NCI-H345 treated with DMSO at 0.1 percent for 48 hours (cell line): Measurements from ENCODE around the gene IFFO2.
"Not testable (repeated sequence)": the region's sequence is repeated elsewhere in the genome, so short reads cannot be mapped to it uniquely, and the experiment has no call there.

Experiments used
- DNase-seq: peaks from one replicate; lab custom pipeline; 2025; ENCODE audit not compliant: unreplicated experiment; lab: John Stamatoyannopoulos, UW

IFFO2 gene

DNA sequence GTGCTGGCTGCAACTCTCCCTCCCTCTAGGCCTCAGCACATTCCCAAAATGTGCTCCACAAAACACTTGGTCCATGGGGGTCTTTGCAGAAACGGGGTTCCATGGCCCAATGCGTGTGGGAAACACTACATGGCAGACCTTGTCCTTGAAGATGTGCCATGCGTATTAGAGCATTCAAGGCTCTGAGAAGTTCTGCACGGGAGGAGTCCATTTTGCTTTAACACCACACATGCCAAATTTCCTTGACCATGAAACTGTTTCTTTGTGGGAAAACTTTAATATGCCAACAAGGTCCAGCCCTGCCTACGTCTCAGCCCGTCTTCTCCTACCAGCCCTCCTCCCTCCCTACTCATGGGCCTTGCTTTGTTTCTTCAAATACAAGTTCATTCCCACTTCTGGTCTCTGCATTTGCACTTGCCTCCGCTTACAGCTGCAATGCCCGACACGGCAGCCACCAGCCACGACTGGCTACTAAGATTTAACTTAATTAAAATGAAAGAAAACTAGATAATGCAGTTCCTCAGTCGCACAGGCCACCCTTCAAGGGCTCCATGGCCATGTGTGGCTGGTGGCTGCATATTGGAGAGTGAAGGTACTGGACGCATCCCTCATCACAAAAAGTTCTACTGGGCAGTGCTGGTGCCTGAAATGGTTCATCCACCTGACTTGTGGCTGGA is 77.8 kb downstream of the IFFO2 start:
- no peak for DNase-seq

DNA sequence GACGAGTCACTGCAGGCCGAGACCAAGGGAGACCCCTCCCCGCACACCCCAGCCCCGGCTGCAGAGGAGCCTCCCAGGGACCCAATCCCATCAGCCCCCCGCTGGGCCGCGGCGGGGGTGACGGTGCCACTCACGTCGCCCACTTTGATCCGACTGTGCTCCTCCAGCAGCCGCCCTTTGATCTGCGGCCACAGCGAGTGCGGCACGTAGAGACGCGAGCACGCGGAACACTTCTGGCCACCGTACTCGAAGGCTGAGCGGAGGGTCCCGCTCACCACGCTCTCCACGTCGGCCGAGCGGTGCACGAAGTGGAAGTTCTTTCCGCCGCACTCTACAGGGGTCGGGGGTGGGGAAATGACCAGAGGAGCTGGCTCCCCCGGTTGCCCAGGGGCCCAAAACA is 79.2 kb downstream of the IFFO2 start:
- no peak for DNase-seq

DNA sequence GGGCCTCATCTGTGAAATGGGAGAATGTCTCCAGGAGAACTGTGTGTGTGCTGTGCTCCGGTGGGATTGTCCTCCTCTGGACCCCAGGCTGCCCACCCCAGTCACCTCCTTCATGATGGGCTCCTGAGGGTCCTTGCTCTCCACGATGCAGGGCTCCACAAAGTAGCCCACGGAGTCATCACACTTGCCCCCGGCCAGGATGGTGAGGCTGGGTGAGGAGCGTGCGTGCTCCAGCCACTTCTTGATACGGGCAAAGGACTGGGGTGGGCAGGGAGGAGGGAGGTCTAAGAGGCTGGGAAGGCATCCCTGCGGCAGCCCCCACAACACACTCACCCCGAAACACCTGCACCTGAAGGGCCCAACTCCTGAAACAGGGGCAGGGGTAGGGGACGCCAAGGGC is 80.3 kb downstream of the IFFO2 start:
- DNase-seq = no peak

DNA sequence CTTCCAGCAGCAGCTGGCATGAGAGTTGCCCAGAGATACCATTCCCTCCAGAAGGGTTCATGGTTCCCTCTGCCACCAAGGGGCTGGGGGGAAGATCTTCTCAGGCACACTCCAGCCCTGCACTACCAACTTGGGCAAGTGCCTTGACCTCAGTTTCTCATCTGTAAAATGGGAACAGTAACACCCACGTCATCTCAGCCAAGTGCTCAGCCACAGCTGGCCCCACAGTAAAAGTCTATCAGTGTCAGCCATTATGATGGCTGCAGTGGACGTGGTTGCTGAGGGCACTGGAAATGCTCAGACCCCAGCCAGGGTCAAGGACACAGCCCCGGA is 80.7 kb downstream of the IFFO2 start:
- no peak for DNase-seq

DNA sequence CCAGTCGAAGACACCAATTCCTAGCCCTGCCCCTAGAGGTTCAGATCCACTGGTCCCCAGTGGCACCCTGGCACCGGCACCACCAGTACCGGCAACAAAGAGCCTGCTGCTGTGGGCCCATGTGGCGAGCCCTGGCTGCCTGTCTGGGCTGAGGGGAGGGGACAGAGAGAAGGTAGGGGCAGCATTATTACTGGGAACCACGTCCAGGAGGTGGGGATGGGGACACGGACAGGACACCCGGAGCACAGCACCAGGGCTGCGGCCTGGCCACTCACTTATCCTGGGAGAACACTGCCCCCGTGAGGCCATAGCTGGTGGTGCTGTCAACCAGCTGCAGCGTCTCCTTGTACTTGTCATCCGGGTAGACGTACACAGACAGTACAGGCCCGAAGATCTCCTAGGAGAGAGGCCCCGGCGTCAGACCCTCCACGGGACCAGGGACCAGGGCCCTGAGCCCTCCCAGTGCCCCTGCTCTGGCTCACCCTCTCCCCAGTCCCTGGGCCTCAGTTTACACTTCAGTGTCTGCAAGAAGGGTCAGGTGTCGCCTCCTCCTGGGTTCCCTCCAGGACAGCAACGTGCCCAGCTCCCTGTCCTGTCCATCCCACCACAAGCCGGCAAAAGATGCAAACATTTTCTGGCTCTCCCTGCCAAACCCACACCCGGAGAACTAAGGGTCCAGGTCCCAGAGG is 81.2 kb downstream of the IFFO2 start:
- DNase-seq = peak; percentile 10

DNA sequence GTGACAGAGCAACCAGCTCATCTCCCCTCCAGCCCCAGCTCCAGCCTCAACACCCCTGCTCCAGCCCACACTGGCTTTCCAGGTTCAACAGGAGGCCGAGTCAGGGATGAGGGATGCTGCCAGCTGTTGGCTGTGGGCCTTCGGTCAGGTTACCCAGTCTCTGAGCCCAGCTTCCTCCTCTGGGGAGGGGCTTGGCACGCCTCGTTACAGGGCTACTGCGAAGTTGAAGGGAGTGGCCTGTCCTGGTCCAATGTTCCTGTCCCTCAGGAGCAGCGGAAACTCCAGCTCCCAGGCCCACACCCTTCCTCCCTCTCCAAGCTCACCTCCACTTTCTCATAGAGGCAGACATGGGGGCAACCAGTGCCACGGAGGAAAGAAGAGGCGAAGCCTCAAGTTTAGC is 81.9 kb downstream of the IFFO2 start:
- no peak for DNase-seq

DNA sequence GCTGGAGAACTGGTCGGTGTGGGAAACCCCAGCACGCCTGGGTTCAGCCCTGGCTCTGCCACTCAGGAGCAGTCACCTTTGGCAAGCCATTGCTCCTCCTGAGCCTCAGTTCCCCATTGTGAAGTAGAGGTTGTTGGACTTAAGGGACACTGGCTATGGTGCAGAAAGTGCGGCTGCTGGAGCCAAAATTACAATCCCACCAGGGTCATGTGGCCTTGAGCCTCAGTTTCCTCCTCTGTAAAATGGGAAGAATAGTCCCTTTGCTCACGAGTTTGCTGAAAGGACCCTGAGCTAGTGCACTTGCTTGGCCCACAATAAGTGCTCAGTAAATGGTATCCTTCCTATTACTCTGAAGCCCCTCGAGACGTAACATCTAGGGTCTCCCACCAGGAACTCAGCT is 82.4 kb downstream of the IFFO2 start:
- no peak for DNase-seq

DNA sequence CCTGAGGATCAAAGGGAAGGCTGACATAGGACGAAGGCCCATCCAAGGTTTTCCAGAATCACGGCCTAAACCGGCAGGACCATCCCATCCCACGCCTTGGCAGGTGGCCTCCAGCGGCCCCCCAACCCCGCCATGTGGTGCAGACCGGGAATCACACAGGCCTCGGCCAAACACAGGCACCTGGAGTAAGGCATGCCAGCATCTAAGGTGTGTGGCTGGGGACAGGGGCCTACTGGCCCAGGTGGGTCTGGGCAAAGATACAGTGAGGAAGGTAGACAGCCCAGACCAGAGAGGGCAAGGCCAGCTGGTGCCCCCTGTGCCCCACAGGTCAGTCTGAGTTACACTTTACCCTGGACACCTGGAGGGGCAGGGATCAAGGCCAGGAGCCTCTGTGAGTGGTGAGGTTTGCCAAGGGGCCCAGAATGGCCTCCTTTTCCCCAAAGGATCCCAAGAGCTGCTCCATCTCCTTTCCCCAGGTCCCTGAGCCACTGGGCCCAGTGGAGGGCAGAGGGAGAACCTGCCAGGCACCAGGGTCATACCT is 84.3 kb downstream of the IFFO2 start:
- no peak for DNase-seq

DNA sequence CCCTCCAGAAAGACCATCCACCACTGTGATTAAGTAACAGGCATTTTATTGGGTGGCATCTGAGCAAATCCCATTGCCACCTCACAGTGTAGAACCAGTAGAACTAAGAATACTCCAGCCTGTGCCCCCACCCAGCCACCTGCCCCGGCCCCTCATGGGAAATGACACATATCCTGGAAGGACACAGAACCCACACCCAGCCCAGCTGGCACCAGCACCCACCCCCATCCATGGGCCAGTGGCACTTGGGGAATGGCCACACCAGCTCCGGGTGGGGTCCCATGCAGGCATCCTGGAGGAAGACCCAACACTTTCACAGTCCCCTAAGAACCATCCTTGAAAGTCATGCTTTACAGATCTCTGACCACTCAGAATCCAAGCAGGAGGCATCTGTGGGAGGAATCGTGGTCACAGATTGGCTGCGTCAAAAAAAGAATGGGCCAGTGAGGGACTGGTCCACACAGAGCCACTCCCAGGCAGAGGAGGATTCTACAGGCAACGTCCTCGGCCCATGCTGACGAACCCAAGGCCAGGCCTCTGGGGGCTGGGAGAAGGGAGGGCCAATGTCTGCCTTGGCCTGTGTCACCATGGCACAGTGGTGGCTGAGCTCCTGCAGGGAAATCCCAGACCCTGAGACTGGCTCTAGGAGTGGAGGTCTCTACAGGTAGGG is 84.9 kb downstream of the IFFO2 start:
- DNase-seq = no peak

DNA sequence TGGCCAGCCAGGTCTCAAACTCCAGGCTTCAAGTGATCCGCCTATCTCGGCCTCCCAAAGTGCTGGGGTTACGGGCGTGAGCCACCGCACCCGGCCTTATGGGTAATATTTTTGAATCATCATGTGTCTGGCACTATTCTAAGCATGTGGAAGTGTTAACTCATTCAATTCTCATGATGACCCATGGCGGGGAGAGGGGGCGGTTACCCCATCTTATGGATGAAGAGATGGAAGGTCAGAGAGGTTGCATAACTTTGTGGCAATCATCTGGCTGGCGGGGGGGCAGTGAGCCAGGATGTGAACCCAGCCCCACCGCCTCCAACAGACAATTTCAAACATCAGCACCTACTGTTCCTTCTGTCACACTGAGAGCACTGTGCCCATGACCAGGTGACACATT is 85.5 kb downstream of the IFFO2 start:
- DNase-seq = no peak

DNA sequence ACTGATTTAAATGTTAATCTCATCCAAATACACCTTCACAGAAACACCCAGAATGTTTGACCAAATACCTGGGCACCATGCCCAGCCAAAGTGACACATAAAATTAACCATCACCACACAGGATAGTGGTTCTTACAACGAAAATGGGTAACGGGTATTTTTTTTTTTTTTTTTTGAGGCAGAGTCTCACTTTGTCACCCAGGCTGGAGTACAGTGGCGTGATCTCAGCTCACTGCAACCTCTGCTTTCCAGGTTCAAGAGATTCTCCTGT is 85.9 kb downstream of the IFFO2 start:
- DNase-seq = not testable (repeated sequence)

DNA sequence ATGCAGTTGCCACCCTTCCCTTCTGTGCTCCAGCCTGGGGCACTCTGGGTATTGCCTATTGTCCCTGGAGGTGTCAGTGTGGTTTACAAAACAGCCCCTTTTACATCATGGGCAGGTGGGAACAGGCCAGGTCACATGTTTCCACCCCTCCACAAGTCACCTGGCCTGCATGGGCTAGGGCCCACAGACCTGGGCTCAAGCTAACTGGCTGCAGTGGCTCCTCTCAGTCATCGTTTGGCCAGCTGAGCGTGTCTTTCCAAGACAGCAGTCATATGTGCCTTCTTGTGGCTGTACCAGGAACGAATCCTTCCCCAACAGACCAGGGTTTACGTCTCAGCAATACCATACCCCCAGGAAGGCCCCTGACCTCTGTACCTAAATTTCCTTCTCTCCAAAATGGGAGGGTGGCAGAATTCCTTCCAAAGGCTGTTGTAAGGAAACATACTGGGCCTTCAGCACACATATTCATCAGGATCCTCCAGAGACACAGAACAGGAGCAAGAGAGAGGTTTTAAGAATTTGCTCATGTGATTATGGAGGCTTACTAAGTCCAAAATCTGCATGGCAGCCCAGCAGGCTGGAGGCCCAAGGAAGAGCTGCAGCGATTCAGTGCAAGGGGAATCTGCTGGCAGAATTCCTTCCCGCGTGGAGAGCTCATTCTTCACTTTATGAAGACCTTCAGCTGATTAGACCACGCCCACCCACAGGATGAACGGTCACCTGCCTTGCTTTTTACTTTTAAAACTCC is 86.5 kb downstream of the IFFO2 start:
- no peak for DNase-seq

DNA sequence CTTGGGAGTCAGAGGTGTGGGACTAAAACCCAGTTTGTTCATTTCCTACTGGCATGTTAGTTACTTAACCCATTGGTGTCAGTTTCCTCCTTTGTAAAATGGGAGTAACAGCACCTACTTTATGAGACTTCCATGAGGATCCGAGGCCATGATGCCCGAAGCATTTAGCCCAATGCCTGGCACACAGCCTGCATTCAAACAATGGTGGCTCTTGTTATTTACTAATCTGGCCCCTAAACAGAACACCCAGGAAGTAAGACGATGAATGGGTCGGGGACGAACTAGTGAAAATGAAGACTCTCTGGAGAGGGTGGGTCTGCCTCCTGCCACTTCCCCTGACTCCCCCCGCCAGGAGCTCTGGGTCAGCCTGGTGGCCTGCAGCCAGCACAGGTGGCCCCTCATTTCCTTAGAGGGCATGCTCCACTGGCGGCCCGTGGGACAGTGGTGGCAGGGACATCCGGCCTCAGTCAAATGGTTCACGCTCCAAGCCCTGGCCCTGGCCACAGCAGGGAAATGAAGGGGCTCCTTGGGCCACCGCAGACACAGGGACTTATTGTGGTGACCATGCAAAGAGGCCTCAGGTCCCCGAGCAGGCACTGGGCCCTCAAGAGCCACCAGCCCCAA is 87.6 kb downstream of the IFFO2 start:
- no peak for DNase-seq

DNA sequence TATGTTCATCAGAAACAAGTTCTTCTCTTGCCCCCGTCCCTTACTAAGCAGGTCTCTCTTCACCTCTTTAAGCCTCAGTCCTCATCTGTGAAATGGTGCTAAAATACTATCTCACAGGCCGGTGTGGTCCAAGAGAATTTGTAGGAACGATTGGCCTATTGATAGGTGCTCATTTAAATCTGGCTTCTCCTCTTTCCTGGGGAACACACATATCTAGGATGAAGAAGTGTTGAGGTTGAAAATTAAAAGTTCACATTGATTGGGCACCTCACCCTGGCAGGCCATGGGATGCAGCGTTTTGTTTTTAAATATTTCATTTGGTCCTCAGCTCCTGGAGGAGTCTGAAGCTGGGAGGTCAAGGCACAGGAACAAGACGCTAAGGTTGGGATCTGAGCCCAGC is 88.1 kb downstream of the IFFO2 start:
- DNase-seq = no peak

DNA sequence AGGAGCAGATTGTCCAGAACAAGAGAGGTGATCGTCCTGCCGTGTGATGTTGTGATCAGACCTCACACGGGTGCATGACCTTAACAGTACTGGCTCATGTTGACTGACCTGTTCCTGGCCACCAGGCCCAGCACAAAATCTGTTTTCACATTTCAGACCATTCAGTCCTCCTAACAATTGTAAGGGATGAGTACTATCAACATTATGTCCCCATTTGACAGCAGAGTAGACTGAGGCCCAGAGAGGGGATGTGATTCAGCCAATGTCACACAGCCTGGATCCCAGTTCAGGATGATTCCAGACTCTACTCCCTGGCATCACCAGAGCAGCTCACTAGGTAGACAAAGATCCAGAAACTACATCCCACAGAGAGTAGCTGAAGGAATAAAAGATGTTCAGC is 89.6 kb downstream of the IFFO2 start:
- DNase-seq = no peak

DNA sequence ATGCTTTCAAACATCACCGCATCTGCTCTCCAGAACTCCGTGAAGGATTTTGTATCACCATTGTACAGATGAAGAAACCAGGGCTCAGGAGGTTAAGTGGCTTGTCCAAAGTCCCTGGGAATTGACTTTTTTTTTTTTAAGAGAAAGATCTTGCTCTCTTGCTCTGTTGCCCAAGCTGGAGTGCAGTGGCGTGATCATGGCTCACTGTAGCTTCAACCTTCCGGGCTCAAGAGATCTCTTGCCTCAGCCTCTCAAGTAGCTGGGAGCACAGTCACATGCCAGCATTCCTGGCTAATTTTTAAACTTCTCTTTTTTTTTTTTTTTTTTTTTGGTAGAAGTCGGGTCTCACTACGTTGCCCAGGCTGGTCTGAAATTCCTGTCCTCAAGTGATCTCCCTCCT is 90.2 kb downstream of the IFFO2 start:
- no peak for DNase-seq

DNA sequence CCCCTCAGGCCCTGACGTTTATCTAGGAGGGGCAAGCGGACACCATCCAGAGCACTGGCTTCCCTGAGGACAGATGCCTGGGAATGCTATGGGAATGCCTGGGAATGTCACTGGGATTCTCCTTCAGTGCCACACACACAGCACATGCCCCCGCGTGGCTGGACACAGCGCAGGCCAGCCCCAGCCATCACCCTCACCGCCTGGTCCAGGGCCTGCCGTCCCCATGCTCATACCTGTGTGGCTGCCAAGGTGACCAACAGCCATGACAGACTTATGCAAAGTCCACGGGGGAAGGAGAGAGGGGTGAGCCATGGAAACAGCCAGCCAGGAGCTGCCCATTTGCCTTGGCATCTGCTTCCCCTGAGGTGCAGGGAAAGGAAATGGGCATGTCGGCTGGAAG is 91.3 kb downstream of the IFFO2 start:
- no peak for DNase-seq

DNA sequence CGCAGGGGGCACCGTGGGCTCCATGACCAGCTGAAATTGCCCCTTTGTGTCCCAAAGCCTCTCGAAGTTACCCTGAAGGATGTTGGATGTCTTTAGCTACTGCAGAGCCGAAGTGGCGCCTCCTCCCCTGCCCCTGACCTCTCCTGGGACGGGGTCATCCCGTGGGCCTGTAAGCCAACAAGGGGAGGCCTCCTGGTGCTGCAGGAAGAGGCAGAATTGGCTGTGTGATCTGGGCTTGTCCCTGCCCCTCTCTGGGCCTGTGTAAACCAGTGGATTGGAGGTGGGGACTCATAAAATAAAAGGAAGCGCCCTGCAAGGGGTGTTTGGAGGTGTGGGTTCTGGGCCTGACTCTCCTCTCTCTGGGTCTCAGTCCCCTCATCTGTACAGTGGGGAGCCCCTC is 94.9 kb downstream of the IFFO2 start:
- DNase-seq = no peak

DNA sequence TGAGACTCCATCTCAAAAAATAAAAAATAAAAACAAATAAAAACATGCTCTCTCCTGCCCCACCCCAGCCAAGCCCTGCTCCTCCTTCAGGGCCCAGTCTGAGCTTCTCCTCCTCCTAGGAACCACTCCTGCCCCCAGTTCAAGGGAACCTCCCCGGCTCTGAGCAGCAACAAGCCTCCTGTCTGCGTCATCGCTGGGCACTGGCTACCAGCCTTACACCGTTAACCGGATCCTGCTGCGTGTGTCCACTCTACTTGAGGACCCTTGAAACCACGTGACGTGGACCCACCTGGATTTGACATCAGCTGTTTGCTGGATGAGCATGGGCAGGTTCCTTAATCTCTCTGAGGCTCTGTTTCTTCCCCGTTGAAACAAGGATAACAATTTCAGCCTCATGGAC is 95.4 kb downstream of the IFFO2 start:
- no peak for DNase-seq

DNA sequence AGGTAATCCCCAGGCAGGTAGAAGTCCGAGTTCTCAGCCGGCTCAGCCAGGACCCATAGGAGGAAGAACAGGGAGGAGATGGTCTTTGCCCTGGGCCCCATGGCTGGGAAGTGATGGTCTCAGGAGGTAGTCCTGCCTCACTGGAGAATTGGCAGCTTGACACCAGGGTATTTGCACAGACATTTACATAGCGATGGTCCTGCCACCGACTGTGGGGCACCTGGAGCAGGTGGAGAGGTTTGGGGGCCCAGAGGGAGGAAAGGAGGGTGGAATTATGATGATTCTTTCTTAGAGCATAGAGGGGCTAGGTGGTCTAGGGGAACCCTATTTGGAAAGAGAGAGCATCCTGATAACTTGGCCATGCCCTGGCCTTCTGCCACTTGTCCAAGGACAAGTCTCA is 96.9 kb downstream of the IFFO2 start, which contains the start of gene TAS1R2:
Gene TAS1R2, minus strand, starts transcription at position 101 of the 400 bp plus-strand sequence. Its CDS starts 0 bp downstream, at position 101.
- no peak for DNase-seq

DNA sequence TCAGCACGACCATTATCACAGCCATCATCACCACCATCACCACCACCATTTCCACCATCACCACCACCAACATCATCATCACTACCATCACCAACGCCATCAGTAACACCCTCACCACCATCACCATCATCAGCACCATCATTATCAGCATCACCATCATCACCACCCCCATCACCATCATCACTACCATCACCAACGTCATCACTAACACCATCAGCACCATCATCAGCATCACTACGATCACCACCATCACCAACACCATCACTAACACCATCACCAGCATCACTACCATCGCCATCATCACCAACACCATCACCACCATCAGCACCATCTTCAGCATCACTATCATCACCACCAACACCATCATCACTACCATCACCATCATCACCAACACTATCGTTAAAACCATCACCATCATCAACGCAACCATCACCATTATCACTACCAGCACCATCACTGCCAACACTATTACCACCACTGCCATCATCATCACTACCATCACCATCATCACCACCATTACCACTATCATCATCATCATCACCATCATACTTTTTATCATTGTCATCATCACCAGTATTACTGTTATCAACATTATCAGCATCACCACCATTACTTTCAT is 98.3 kb downstream of the IFFO2 start:
- no peak for DNase-seq
